ENCODE measurements around the gene CDYL2. TPM values are rescaled to one million over a fixed set of nuclear protein-coding genes. Genes with fewer than 3 reads are reported as not detected.

Gene CDYL2
- total and polyA plus RNA-seq, 4 donors: 1.3 to 12.6 (median 3.7) TPM

DNA sequence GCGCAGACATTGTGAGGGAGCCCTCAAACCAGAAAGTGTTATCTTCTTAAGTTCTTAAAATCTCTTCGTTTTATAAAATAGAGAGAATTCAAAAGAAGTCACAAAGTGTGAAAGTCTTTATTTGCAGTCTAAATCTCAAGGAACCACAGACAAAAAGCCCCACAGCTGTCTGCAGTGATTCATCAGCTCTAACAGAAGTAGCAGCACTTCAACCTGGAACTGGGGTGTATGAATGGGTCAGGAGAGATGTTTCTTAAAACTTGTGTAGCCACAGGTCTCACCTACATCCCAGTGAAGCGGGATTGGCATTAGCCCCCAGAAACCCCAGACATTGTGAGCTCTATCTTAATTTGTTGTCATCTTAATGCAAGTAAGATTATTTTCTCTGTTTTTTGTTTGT lies 61.1 kb downstream of the CDYL2 start:
- H3K4me1 ChIP-seq (ENCODE audit: control insufficient read depth in 5 of 5, insufficient read depth in 5 of 5, low read length in 5 of 5): peaks cover 0 to 6% (median 0%) of the 10 kb centered on the region in 5 donors
- DNase-seq (no peak), ATAC-seq (ENCODE audit: insufficient read depth, low FRiP score) (no peak)
- H3K36me3 ChIP-seq (ENCODE audit: control insufficient read depth in 4 of 4, insufficient read depth in 4 of 4, low read length in 4 of 4): peaks cover 0 to 3% (median 0%) of the 10 kb centered on the region in 4 donors
- peaks cover 0 to 5% (median 3%) of the 10 kb centered on the region in 4 donors for H3K9me3 ChIP-seq (ENCODE audit: control insufficient read depth in 4 of 4, insufficient read depth in 3 of 4, low read length in 3 of 4)
- H3K27me3 ChIP-seq (ENCODE audit: control insufficient read depth in 3 of 3, insufficient read depth in 3 of 3, low read length in 2 of 3): no peaks in the 10 kb centered on the region
- TF ChIP-seq, protein P1, sequence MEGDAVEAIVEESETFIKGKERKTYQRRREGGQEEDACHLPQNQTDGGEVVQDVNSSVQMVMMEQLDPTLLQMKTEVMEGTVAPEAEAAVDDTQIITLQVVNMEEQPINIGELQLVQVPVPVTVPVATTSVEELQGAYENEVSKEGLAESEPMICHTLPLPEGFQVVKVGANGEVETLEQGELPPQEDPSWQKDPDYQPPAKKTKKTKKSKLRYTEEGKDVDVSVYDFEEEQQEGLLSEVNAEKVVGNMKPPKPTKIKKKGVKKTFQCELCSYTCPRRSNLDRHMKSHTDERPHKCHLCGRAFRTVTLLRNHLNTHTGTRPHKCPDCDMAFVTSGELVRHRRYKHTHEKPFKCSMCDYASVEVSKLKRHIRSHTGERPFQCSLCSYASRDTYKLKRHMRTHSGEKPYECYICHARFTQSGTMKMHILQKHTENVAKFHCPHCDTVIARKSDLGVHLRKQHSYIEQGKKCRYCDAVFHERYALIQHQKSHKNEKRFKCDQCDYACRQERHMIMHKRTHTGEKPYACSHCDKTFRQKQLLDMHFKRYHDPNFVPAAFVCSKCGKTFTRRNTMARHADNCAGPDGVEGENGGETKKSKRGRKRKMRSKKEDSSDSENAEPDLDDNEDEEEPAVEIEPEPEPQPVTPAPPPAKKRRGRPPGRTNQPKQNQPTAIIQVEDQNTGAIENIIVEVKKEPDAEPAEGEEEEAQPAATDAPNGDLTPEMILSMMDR (IDR thresholded peaks at IDR 0.05; ENCODE audit: control extremely low read depth, extremely low read depth): no peak
- no peak overlapping the region for H3K9ac ChIP-seq (ENCODE audit: insufficient read depth in 1 of 2, low read length in 2 of 2)
- 92 to 94% methylated on average over 3 of the region's 3 CpGs for WGBS, 2 donors
- no peak overlapping the region for H3K4me3 ChIP-seq
- no peak overlapping the region for H3K27ac ChIP-seq (ENCODE audit: low read depth in 1 of 2, low read length in 1 of 2)

DNA sequence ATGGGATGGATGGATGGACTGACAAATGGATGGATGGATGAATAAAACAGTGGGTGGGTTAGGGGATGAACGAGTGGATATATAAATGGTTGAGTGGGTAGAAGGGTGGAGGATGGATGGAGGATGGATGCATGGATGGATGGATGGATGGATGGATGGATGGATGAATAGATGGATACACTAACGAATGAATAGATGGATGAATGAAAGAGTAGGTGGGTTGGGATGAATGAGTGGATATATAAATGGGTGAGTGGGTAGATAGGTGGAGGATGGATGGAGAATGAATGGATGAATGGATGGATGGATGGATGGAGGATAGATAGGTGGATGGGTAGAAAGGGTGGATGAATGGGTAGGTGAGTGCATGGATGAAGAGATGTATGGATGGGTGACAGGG lies 62.1 kb downstream of the CDYL2 start:
- TF ChIP-seq, protein P1 (IDR thresholded peaks at IDR 0.05; ENCODE audit: control extremely low read depth, extremely low read depth): no peak
- WGBS, 2 donors: 91 to 93% methylated on average over 2 of the region's 2 CpGs
- no peaks in the 10 kb centered on the region for H3K27me3 ChIP-seq (ENCODE audit: control insufficient read depth in 3 of 3, insufficient read depth in 3 of 3, low read length in 2 of 3)
- DNase-seq (no peak), ATAC-seq (ENCODE audit: insufficient read depth, low FRiP score) (no peak)
- peaks cover 0 to 4% (median 0%) of the 10 kb centered on the region in 5 donors for H3K4me1 ChIP-seq (ENCODE audit: control insufficient read depth in 5 of 5, insufficient read depth in 5 of 5, low read length in 5 of 5)
- no peak overlapping the region for H3K27ac ChIP-seq (ENCODE audit: low read depth in 1 of 2, low read length in 1 of 2)
- no peak overlapping the region for H3K9ac ChIP-seq (ENCODE audit: insufficient read depth in 1 of 2, low read length in 2 of 2)
- H3K9me3 ChIP-seq (ENCODE audit: control insufficient read depth in 4 of 4, insufficient read depth in 3 of 4, low read length in 3 of 4): peaks cover 0 to 5% (median 3%) of the 10 kb centered on the region in 4 donors
- peaks cover 0 to 3% (median 0%) of the 10 kb centered on the region in 4 donors for H3K36me3 ChIP-seq (ENCODE audit: control insufficient read depth in 4 of 4, insufficient read depth in 4 of 4, low read length in 4 of 4)
- no peak overlapping the region for H3K4me3 ChIP-seq

DNA sequence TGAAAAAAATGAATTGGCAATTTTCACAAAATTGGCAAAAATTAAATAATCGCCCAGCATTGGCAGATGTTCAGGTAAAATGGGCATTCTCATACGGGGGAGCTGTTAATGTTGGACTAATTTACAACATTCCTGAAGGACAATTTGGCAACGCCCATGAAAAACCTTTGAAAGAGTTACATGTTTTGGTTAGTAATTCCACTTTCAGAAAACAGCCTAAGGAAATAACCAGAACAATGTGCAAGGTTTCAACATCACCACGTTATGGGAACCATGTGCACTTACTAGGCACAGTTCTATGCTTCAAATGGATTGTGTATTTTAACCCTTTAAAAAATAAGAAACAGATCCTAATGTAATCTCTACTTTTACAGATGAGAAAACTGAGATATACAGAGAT lies 62.7 kb downstream of the CDYL2 start:
- 80 to 87% methylated on average over 4 of the region's 4 CpGs for WGBS, 2 donors
- H3K36me3 ChIP-seq (ENCODE audit: control insufficient read depth in 4 of 4, insufficient read depth in 4 of 4, low read length in 4 of 4): peaks cover 0 to 3% (median 0%) of the 10 kb centered on the region in 4 donors
- H3K4me3 ChIP-seq: no peak overlapping the region
- no peaks in the 10 kb centered on the region for H3K27me3 ChIP-seq (ENCODE audit: control insufficient read depth in 3 of 3, insufficient read depth in 3 of 3, low read length in 2 of 3)
- H3K9me3 ChIP-seq (ENCODE audit: control insufficient read depth in 4 of 4, insufficient read depth in 3 of 4, low read length in 3 of 4): peaks cover 0 to 5% (median 3%) of the 10 kb centered on the region in 4 donors
- TF ChIP-seq, protein P1 (IDR thresholded peaks at IDR 0.05; ENCODE audit: control extremely low read depth, extremely low read depth): no peak
- no peak overlapping the region for H3K9ac ChIP-seq (ENCODE audit: insufficient read depth in 1 of 2, low read length in 2 of 2)
- H3K27ac ChIP-seq (ENCODE audit: low read depth in 1 of 2, low read length in 1 of 2): no peak overlapping the region
- H3K4me1 ChIP-seq (ENCODE audit: control insufficient read depth in 5 of 5, insufficient read depth in 5 of 5, low read length in 5 of 5): peaks cover 0 to 4% (median 0%) of the 10 kb centered on the region in 5 donors
- ATAC-seq (ENCODE audit: insufficient read depth, low FRiP score) (no peak), DNase-seq (no peak)

DNA sequence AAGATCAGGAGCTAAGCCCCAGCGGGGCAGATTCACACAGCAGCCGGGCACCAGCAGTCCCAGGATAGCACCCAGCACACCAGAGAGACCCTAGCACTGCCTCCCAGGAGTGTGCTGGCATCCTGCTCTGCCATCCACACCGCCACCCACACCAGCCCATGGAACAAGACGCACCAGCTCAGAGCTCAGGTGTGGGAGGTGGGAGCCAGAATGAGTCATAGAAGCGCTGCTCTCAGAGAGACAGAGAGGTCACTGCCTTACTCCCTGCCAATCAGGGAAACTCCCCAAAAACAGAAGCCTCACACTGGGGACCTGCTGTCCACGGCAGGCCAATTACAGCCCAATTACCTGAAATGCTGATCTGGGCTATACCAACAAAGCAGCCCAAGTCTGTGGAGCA lies 64.9 kb downstream of the CDYL2 start:
- H3K27ac ChIP-seq (ENCODE audit: low read depth in 1 of 2, low read length in 1 of 2): no peak overlapping the region
- H3K9me3 ChIP-seq (ENCODE audit: control insufficient read depth in 4 of 4, insufficient read depth in 3 of 4, low read length in 3 of 4): peaks cover 0 to 5% (median 3%) of the 10 kb centered on the region in 4 donors
- no peak overlapping the region for H3K9ac ChIP-seq (ENCODE audit: insufficient read depth in 1 of 2, low read length in 2 of 2)
- TF ChIP-seq, protein P1 (IDR thresholded peaks at IDR 0.05; ENCODE audit: control extremely low read depth, extremely low read depth): no peak
- no peak for ATAC-seq (ENCODE audit: insufficient read depth, low FRiP score)
- no peak overlapping the region for H3K4me3 ChIP-seq
- peaks cover 0 to 2% (median 0%) of the 10 kb centered on the region in 5 donors for H3K4me1 ChIP-seq (ENCODE audit: control insufficient read depth in 5 of 5, insufficient read depth in 5 of 5, low read length in 5 of 5)
- H3K27me3 ChIP-seq (ENCODE audit: control insufficient read depth in 3 of 3, insufficient read depth in 3 of 3, low read length in 2 of 3): no peaks in the 10 kb centered on the region
- DNase-seq: no peak
- H3K36me3 ChIP-seq (ENCODE audit: control insufficient read depth in 4 of 4, insufficient read depth in 4 of 4, low read length in 4 of 4): no peaks in the 10 kb centered on the region
- 95 to 97% methylated on average over 6 of the region's 6 CpGs for WGBS, 2 donors

Data from lung (tissue), 12 donors.